GM21528 (cell line): Measurements from ENCODE around the gene ACTL8.

Experiments
- ATAC-seq: cut with Tn5 transposase; IDR thresholded peaks from one replicate; pipeline ENCODE4 v1.9.1; 2021; ENCODE audit warnings: mild to moderate bottlenecking, moderate library complexity; ENCODE audit not compliant: unreplicated experiment, low FRiP score

Gene ACTL8

DNA sequence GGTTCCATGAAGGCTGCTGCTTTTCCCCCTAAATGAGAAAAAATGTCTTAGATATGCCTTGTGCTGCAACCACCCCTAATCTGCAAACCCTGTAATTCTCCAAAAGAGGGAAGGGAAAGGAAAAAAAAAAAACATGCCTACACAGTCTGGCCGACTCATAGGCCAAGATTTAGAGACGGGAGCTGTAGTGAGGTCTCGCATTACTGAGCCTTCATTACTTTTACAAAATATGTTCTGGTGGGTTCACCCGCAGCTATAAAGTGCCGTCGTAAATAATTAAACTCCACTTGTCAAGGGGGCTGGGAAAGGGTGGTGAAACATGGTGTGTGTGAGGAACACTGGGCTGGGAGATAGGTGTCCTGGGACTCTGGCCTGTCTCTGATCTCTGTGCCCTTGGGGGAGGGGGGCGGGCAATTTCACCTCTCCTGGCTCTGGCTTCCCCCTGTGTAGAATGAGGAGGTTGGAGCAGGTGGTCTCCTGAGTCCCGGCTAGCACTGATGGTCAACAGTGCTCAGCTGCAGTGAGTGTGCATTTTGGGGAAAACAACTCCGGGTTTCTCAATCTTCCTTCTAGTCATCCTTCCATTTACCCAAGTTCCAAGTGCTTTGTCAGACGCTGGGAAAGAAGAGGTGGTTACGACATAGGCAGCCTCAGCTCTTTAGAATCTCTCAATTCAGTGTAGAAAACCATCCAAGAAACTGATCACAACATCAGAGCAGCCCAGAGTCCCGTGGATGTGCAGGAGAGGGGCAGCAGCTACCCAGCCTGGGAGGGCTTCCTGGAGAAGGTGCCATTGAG, 82.3 kb downstream of the ACTL8 start:
- ATAC-seq: no peak

- no peak for ATAC-seq
Measured at GRCh38 chr1:17839641-17840196, 84.6 kb downstream of the ACTL8 start.

- ATAC-seq: no peak
Measured at GRCh38 chr1:17841944-17842343, 86.8 kb downstream of the ACTL8 start.

GRCh38 chr1:17842686-17843085, 87.6 kb downstream of the ACTL8 start:
- ATAC-seq: no peak

GRCh38 chr1:17844185-17844826, 89.2 kb downstream of the ACTL8 start:
- no peak for ATAC-seq

- ATAC-seq: no peak
Measured at GRCh38 chr1:17845583-17845982, 90.5 kb downstream of the ACTL8 start.

DNA sequence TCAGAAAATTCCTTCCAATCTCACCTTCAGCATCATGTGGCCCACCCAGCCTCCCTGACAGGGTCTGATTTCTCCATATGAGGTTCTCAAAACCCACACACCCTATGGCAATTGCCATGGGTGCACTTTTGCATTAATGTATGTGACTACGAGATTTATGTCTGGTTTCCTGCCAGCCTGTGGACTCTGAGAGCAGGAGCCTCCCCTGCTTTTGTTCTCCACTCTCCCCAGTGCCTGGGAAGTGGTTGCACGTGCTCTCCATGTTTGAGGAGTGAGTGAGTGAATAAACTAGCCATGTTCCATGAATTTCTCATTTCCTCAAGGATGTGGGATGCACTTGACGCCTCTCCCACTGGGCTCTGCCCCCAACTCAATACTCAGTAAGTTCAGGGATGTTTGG, 91.2 kb downstream of the ACTL8 start:
- no peak for ATAC-seq

GRCh38 chr1:17847111-17847510, 92.0 kb downstream of the ACTL8 start:
- ATAC-seq: no peak

- no peak for ATAC-seq
Measured at GRCh38 chr1:17849216-17849615, 94.1 kb downstream of the ACTL8 start.

GRCh38 chr1:17851056-17851455, 95.9 kb downstream of the ACTL8 start:
- ATAC-seq: no peak

- ATAC-seq: no peak
Measured at GRCh38 chr1:17852383-17852782, 97.2 kb downstream of the ACTL8 start.

DNA sequence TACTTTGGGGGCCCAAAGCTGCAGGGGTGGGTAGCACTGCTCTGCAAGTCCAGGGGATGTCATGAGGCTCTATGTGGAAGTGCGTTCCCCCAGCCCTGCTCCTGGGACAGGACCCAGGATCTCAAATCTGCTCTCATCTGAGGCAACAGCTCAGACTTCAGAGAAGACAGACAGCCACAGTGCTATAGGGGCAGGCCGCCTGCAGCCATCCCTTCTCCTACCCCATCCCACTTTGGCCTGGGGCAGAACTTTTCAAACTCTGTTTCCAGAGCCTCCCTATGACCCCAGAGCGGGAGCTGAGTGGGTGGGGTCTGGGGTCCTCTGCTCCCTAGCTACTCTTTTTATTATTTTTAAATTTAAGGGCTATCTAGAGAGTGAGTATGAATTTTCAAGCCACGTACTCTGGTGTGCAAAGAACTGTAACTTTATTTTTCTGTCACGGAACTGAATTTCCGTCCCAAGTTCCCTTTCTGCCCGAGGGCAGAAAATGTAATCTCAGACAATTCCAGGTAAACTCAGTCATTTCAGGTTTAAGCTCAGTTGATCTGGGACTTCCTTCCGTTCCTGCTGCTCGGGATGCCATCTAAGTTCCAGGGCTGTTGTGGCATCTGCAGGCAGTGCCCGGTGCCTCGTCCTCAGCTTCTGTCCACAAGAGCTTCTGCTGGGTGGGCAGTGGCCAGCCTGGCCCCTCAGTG, 98.3 kb downstream of the ACTL8 start:
- no peak for ATAC-seq

DNA sequence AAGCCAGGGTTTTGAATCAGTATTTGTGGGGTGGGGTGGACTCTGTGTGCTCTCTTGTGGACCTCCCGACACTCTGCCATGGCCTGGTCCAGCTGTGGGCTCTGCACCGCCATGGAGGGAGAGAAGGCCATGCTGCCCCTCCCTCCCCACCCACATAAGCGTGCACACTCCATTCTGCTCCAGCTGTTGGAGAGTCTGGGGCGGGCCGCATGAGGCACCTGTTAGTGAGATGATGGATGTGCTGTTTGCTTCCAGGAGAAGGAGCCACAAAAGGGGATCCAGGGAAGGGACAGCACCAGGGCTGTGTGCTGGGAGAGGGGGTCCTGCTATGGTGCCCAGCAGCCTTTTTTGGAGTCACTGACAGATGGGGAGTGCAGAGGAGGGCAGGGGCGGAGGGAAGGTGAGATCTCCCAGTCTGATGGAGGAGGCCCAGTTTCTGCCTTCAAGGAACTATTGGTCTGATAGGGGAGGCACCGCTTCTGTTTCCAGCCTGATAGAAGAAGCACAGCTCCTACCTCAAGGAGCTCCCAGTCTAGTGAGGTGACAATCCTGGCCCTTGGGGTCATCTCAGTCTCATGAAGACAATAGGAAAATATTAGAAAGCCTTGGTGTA, 101.5 kb downstream of the ACTL8 start:
- ATAC-seq: no peak

- ATAC-seq: no peak
Measured at GRCh38 chr1:17857109-17857499, 102.0 kb downstream of the ACTL8 start.

DNA sequence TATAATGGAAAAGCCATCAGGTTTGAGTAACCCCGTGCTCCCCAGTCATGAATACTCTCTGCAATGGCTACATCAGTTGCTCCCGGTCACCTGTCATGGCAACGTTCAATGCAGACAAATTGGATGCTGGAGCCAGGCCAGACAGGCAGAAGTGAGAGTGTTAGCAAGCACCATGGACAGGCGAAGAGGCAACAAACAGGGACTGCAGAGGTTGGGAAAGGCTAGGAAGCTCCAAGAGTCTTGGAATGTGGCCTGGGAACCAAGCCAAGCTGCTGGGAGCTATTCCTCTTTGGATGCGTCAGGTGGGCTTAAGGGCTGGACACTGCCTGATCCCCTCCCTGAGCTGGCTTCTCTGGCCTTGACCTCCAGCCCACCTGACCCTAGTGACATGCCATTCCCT, 102.9 kb downstream of the ACTL8 start:
- ATAC-seq: no peak

DNA sequence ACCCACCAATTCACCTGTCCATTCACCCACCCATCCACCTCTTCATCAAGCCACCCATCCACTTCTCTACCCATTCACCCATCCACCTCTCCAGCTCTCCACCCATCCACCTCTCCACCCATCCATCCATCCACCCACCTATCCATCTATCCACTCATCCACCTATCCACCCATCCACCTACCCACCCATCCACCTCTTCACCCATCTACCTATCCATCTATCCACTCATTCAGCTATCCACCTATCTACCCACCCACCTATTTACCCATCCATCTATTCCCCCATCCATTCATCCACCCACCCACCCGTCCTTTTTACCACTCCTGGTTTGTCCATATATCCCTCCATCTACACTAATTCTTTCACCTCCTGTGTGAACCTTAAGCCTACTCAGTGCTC, 105.7 kb downstream of the ACTL8 start:
- ATAC-seq: no peak

GRCh38 chr1:17861685-17862084, 106.6 kb downstream of the ACTL8 start:
- no peak for ATAC-seq

DNA sequence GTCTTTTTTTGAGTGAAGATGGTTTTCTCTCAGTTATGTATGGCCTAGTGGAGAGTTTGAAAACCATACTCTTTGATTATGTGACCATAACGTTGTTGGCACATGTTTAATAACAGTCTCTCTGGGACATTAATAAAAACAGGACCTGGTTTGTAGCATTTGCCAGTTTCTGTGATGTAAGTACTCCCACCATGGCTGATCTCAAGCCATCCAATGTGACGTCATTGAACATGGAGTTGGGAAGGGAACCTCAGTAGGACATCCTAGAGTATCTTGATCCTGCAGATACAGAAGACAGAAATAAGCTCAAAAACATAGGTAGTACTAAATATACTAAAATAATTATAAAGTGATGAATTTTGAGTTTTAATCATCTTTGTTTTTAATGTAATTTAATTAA, 107.0 kb downstream of the ACTL8 start:
- ATAC-seq: no peak

DNA sequence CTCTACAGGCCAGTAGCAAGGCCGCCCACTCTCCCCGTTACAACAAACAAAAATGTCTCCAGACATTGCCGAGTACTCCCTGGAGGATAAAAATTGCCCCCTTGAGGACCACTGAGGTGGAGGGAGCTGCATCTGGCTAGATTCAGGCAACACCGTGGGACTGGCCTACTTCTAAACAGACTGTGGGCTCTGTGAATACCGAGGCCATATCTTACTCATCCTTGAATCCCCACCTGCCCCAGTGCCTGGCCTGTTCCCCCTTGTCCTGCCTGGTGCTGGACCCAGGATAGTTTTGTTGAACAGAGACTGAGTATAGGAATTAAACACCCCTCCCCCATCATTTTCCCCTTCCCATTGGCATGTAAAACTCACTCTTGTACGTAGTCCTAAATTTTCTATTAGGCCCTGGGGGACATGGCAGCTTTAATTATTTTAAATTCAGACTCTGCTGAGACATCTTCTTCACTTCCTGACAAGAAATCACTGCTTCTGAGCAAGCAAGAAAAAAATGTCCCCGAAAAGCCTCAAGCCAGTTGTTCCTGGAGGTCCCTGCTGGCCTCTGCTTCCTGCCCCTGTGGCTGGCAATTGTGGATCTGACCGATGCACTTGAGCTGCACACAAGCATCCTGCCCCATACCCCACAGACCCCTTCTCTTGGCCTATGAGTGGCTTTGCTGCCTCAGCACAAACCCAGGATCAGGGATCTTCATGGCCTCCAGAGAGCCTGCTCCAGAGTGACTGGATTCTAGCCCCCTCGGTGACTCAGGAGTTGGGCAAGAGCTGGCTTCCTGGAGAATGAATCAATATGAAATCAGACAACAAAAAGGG, 111.0 kb downstream of the ACTL8 start:
- ATAC-seq: no peak

DNA sequence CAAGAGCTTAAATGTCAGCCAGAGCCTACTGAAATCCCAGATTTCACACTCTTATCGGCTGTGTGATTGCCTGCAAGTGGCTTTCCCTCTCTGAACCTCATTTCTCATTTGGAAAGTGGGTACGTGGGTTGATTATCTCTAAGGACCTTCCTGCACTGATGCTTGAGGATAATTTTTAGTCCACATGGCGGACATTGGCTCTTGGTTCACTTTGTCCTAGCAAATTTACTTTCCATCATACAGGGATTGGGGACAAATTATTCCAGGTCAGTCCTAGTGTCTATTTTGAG, 111.6 kb downstream of the ACTL8 start:
- ATAC-seq: no peak
